HCT116 (cell line): ENCODE data around the gene KCNMB4. TPM values are rescaled to one million over a fixed set of nuclear protein-coding genes. Genes with fewer than 3 reads are reported as not detected.
A peak's percentile ranks its signal among the peaks of the same experiment; 100 is the strongest.

Experiments
- ATAC-seq: fragments of 200-7000 bp; cut with Tn5 transposase; 2 replicates; pipeline ENCODE4 v1.9.1; 2020; ENCODE audit warnings: mild to moderate bottlenecking, moderate library complexity
- BruUV-seq: library from RNA; stranded (reverse); fragments of 400-500 nt; replicated peaks from 2 replicates; lab custom pipeline; 2021; lab: Mats Ljungman, UMichigan
- CTCF ChIA-PET: fragments of 300-600 bp; sonication (Branson Sonifier 250); formaldehyde crosslinking; loops from one replicate; lab custom pipeline; 2021; ENCODE audit warnings: antibody characterized with exemption; lab: Charles Lee
- POLR2A ChIA-PET: fragments of 300-600, 350-600 bp; sonication (Branson Sonifier 250); formaldehyde crosslinking; loops from one replicate; lab custom pipeline; 2021; ENCODE audit warnings: antibody characterized with exemption; lab: Charles Lee
- RAD21 ChIA-PET, 2 experiments: fragments of 300-600 bp; sonication (Branson Sonifier 250); formaldehyde crosslinking; loops; one replicate each; lab custom pipeline; 2023; ENCODE audit warnings: low total read pairs in 2 of 2; ENCODE audit not compliant: uncharacterized antibody in 2 of 2, unreplicated experiment in 2 of 2, low non-redundant PET in 1 of 2; lab: Charles Lee
- DNase-seq: peaks from one replicate; pipeline ENCODE4 v3.0.0-alpha.2; 2010; ENCODE audit warnings: low read depth, low spot score
- H2AFZ ChIP-seq: fragments of 200-600 bp; shearing (Covaris generic), sonication (generic); 2 replicates; pipeline ENCODE4 v1.6.1; 2017; ENCODE audit warnings: low read depth, mixed run types, mixed read lengths, antibody characterized with exemption, low read length; ENCODE audit not compliant: poor library complexity, severe bottlenecking
- H3K27ac ChIP-seq: 2 replicates; pipeline ENCODE4 v1.5.1; 2012; ENCODE audit warnings: low read depth, low read length
- H3K27me3 ChIP-seq: fragments of 200-600 bp; sonication (generic); 2 replicates; pipeline ENCODE4 v1.6.1; 2016; ENCODE audit warnings: mixed run types, low read length, mixed read lengths; ENCODE audit not compliant: insufficient read depth
- H3K36me3 ChIP-seq, 2 experiments: fragments of 200-500 bp in 1 of 2; fragments of 200-600 bp in 1 of 2; sonication (Bioruptor generic) in 1 of 2; sonication (generic) in 1 of 2; 2 replicates each; pipeline versions ENCODE4 v1.5.1 to v1.6.1; 2014 to 2016; ENCODE audit warnings: low read length in 2 of 2, inconsistent platforms in 1 of 2, mixed read lengths in 1 of 2, mixed run types in 1 of 2; ENCODE audit not compliant: insufficient read depth in 2 of 2, control insufficient read depth in 1 of 2
- H3K4me1 ChIP-seq, 2 experiments: fragments of 200-600 bp in 1 of 2; sonication (generic) in 1 of 2; 2 replicates each; pipeline versions ENCODE4 v1.5.1 to v1.6.1; 2012 to 2017; ENCODE audit warnings: low read length in 2 of 2, inconsistent platforms in 1 of 2, mild to moderate bottlenecking in 1 of 2, mixed read lengths in 1 of 2, mixed run types in 1 of 2, moderate library complexity in 1 of 2; ENCODE audit not compliant: insufficient read depth in 2 of 2, control insufficient read depth in 1 of 2
- H3K4me2 ChIP-seq: fragments of 200-600 bp; sonication (generic); 2 replicates; pipeline ENCODE4 v1.6.1; 2017; ENCODE audit warnings: mixed run types, low read length, mixed read lengths
- H3K4me3 ChIP-seq, 2 experiments: fragments of 200-600 bp in 1 of 2; sonication (generic) in 1 of 2; replicated peaks in 1 of 2; 2 replicates each; pipeline ENCODE4 v1.5.1; 2011 to 2016; ENCODE audit warnings: low read length in 2 of 2, control low read depth in 1 of 2, low read depth in 1 of 2, mild to moderate bottlenecking in 1 of 2, mixed read lengths in 1 of 2, mixed run types in 1 of 2
- H3K79me2 ChIP-seq: fragments of 200-600 bp; sonication (generic); 2 replicates; pipeline ENCODE4 v1.6.1; 2017; ENCODE audit warnings: mild to moderate bottlenecking, mixed run types, low read length, moderate library complexity, mixed read lengths; ENCODE audit not compliant: insufficient read depth
- H3K9ac ChIP-seq: fragments of 200-600 bp; sonication (generic); 2 replicates; pipeline ENCODE4 v1.6.1; 2016; ENCODE audit warnings: low read length, mixed read lengths
- H3K9me2 ChIP-seq: fragments of 200-600 bp; sonication (generic), shearing (Covaris generic); 2 replicates; pipeline ENCODE4 v1.6.1; 2017; ENCODE audit warnings: mixed run types, mild to moderate bottlenecking, moderate library complexity; ENCODE audit not compliant: insufficient read depth
- H3K9me3 ChIP-seq, 2 experiments: fragments of 200-500 bp in 1 of 2; fragments of 200-600 bp in 1 of 2; sonication (Bioruptor generic) in 1 of 2; sonication (generic) in 1 of 2; 2 replicates each; pipeline ENCODE4 v1.6.1; 2014 to 2017; ENCODE audit warnings: low read length in 2 of 2, mixed read lengths in 2 of 2, inconsistent platforms in 1 of 2, low read depth in 1 of 2, mild to moderate bottlenecking in 1 of 2, mixed run types in 1 of 2, moderate library complexity in 1 of 2; ENCODE audit not compliant: control insufficient read depth in 1 of 2, insufficient read depth in 1 of 2
- H4K20me1 ChIP-seq: fragments of 200-600 bp; sonication (generic), shearing (Covaris generic); 2 replicates; pipeline ENCODE4 v1.6.1; 2017; ENCODE audit warnings: mixed run types, mild to moderate bottlenecking, moderate library complexity; ENCODE audit not compliant: insufficient read depth
- CEBPB ChIP-seq: IDR thresholded peaks from 2 replicates; pipeline ENCODE4 v1.6.1; 2012; ENCODE audit warnings: low read depth
- CTCF ChIP-seq, 3 experiments: fragments of 200-600 bp in 1 of 3; sonication (generic) in 1 of 3; IDR thresholded peaks in 2 of 3; conservative IDR thresholded peaks in 1 of 3; 2 replicates each; pipeline ENCODE4 v1.5.1; 2012 to 2017; ENCODE audit warnings: low read depth in 2 of 3, low read length in 2 of 3, antibody characterized with exemption in 1 of 3, borderline replicate concordance in 1 of 3, control low read depth in 1 of 3, mild to moderate bottlenecking in 1 of 3, mixed read lengths in 1 of 3, mixed run types in 1 of 3, moderate library complexity in 1 of 3; ENCODE audit not compliant: insufficient read depth in 1 of 3
- EGR1 ChIP-seq: IDR thresholded peaks from 2 replicates; pipeline ENCODE4 v1.6.1; 2012; ENCODE audit warnings: low read depth
- ELF1 ChIP-seq: IDR thresholded peaks from 2 replicates; pipeline ENCODE4 v1.6.1; 2012; ENCODE audit warnings: low read depth, borderline replicate concordance
- EZH2phosphoT487 ChIP-seq: fragments of 200-600 bp; IDR thresholded peaks from 2 replicates; pipeline ENCODE4 v1.6.1; 2018; ENCODE audit warnings: antibody characterized with exemption, borderline replicate concordance
- JUND ChIP-seq: IDR thresholded peaks from 2 replicates; pipeline ENCODE4 v1.6.1; 2012
- POLR2AphosphoS5 ChIP-seq: IDR thresholded peaks from 2 replicates; pipeline ENCODE4 v1.6.1; 2011; ENCODE audit warnings: mild to moderate bottlenecking, low read depth, low read length, moderate library complexity
- RAD21 ChIP-seq: IDR thresholded peaks from 2 replicates; pipeline ENCODE4 v1.6.1; 2012; ENCODE audit warnings: low read depth, mild to moderate bottlenecking
- REST ChIP-seq: IDR thresholded peaks from 2 replicates; pipeline ENCODE4 v1.6.1; 2012; ENCODE audit warnings: low read depth
- SIN3A ChIP-seq: IDR thresholded peaks from 2 replicates; pipeline ENCODE4 v1.6.1; 2012; ENCODE audit warnings: low read depth
- SRF ChIP-seq: IDR thresholded peaks from 2 replicates; pipeline ENCODE4 v1.6.1; 2012; ENCODE audit warnings: low read depth
- ZFX ChIP-seq: fragments of 450-650 bp; IDR thresholded peaks from 2 replicates; pipeline ENCODE4 v1.6.1; 2017
- intact Hi-C: fragments of 100-400 bp; cut with micrococcal nuclease; formaldehyde crosslinking; loops from 2 replicates; pipeline ENCODE4 v1.10.0; 2022
- total RNA-seq: library from RNA; stranded (reverse); gene quantifications from one replicate; pipeline ENCODE4 v1.2.1, GENCODE V29; 2021; ENCODE audit not compliant: unreplicated experiment

The KCNMB4 gene
- total RNA-seq, 1 experiment from 2014 or later, result 5.0 TPM

GRCh38 chr12:70365398-70365647, 767 bp upstream of the KCNMB4 start:
- Histone ChIP-seq H3K27ac (peak overlapping the region; percentile 42; the same call in 1 of the 2 replicates), H3K9me2 (no peaks in the 10 kb centered on the region), H3K4me2 (peak overlapping the region; percentile 92), H3K9ac (peak overlapping the region; percentile 52), H3K4me3 (peak overlapping the region; percentile 56 to 76), H2AFZ (peak overlapping the region; percentile 88), H3K9me3 (no peaks in the 10 kb centered on the region), H4K20me1 (no peaks in the 10 kb centered on the region), H3K36me3 (no peaks in the 10 kb centered on the region), H3K27me3 (no peaks in the 10 kb centered on the region), H3K79me2 (no peaks in the 10 kb centered on the region), H3K4me1 (peaks cover 0 to 17% of the 10 kb centered on the region in 2 experiments; a peak in 3 of 4 replicates)
- no peak for ATAC-seq
- RAD21 ChIA-PET, result no interaction called here
- CTCF ChIA-PET, result no interaction called here
- BruUV-seq, result no TSS peak
- POLR2A ChIA-PET, result no interaction called here
- intact Hi-C loops, result loop anchor here (5.0 to 10.0 kb wide), 2 partner anchors 123 to 461 kb away; partner anchors contain the start of gene CNOT2
- TF ChIP-seq EGR1 (no peak), SRF (no peak), ZFX (no peak), JUND (no peak), POLR2AphosphoS5 (no peak), ELF1 (no peak), RAD21 (no peak), SIN3A (no peak)
- no peak for DNase-seq

GRCh38 chr12:70366581-70367257, 629 bp downstream of the KCNMB4 start:
- Histone ChIP-seq H3K4me2 (peak overlapping the region; percentile 92), H3K9me3 (no peaks in the 10 kb centered on the region), H3K27me3 (no peaks in the 10 kb centered on the region), H3K4me3 (peak overlapping the region; percentile 61 to 76), H2AFZ (peak overlapping the region; percentile 5), H3K9me2 (no peaks in the 10 kb centered on the region), H3K4me1 (peaks cover 0 to 17% of the 10 kb centered on the region in 2 experiments; a peak in 3 of 4 replicates), H4K20me1 (no peaks in the 10 kb centered on the region), H3K27ac (peak overlapping the region; percentile 76), H3K9ac (peak overlapping the region; percentile 53), H3K79me2 (no peaks in the 10 kb centered on the region), H3K36me3 (no peaks in the 10 kb centered on the region)
- no TSS peak for BruUV-seq
- intact Hi-C loops, result loop anchor here (5.0 to 10.0 kb wide), 2 partner anchors 124 to 462 kb away; partner anchors contain the start of gene CNOT2
- RAD21 ChIA-PET, result interaction anchor here in 1 of 2 experiments (0.6 kb wide), 1 partner anchor 332 kb away, joined by 3 read pairs; no protein-coding TSS in a partner anchor
- peak; percentile 61 for ATAC-seq
- peak; percentile 37 for DNase-seq
- POLR2A ChIA-PET, result no interaction called here
- CTCF ChIA-PET, result no interaction called here
- TF ChIP-seq EZH2phosphoT487 (no peak), CEBPB (no peak), CTCF (IDR thresholded peaks at IDR 0.05 in 2 of 3, conservative IDR thresholded peaks at IDR 0.05 in 1 of 3; ENCODE audit: borderline replicate concordance in 1 of 3, insufficient read depth in 1 of 3, low read depth in 2 of 3, low read length in 2 of 3) (peak in 1 of 3 experiments; percentile 15; a peak in 1 of 6 replicates), SIN3A (peak; percentile 30; the same call in 1 of the 2 replicates), EGR1 (no peak; the same call in 1 of the 2 replicates), ELF1 (no peak), ZFX (no peak), REST (no peak)
